NOMO-1 treated with dmso at 0.1 percent for 144 hours (cell line): ENCODE results near the gene SEMA3B.
"Not testable (repeated sequence)": the region's sequence is repeated elsewhere in the genome, so short reads cannot be mapped to it uniquely, and the experiment has no call there.

Experiments
- DNase-seq: peaks from one replicate; lab custom pipeline; 2025; ENCODE audit not compliant: unreplicated experiment; lab: John Stamatoyannopoulos, UW

Gene SEMA3B

GRCh38 chr3:50237754-50238548, 31.0 kb upstream of the SEMA3B start:
- peak; percentile 83 for DNase-seq

DNA sequence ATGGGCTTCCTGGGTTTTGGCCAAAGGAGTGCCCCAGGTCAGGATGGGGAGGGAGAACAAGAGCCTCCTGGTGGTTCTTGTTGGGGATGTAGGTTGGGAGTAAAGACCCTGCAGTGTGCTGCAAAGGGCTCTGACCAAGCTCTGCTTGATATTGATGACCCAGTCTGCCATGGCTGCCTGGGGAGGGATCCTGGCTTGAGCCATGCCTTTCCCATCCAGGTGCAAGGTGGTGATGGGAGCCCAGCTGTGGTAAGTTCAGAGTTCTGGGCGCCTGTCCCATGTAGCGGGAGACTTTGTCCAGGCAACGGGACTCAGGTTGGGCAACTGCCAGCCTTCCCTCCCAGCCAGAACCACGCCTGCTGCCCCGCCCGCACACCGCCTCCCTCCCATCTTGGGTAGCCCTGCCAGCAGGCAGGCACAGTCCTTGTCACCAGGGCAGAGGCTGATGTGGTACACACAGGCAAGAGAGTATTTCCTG, 30.4 kb upstream of the SEMA3B start:
- DNase-seq = no peak

DNA sequence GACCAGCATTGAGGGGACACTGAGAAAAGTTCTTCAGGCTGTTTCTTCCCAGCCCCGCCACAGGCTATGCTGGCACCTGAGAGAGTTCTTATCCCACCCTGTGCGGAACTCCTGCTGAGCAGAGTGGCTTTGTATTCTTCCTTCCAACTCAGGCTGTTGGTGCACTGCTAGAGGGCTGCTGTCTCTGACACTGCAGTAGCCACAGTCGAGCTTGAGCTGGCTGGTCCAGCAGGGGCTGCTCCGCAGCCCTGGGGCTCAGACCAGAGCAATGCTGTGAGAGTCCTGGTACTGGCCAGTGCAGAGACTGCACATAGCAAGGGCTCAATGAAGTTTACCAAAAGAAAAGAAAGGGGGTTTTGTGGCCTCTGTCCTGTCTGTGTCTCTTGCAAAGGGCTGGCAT, 29.3 kb upstream of the SEMA3B start:
- no peak for DNase-seq

DNA sequence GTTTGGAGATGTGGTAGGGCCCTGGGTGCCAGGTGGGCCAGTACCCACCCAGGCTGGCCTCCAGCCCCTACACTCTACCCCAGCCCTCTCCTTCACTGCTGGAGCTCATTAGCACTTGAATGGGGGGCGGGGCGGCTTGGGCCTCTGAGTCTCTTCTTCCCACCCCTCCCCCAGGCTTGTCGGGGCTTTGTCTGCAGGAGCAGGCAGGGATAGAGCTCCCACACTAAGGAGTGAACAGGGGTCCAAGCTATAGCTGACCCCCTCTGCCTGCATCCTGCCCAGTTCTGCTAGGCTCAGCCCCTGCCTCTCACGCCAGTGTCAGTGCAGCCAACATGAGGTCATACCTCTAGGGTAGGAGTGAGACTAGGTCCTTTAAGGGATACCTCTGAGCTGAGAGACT, 27.8 kb upstream of the SEMA3B start:
- no peak for DNase-seq

- DNase-seq = no peak
Measured at GRCh38 chr3:50241713-50242380, 27.1 kb upstream of the SEMA3B start.

GRCh38 chr3:50242381-50242770, 26.6 kb upstream of the SEMA3B start:
- no peak for DNase-seq

- peak; percentile 91 for DNase-seq
Measured at GRCh38 chr3:50242851-50243542, 25.9 kb upstream of the SEMA3B start.

- no peak for DNase-seq
Measured at GRCh38 chr3:50243543-50243895, 25.4 kb upstream of the SEMA3B start.

- DNase-seq = not testable (repeated sequence)
Measured at GRCh38 chr3:50244813-50245212, 24.1 kb upstream of the SEMA3B start.

DNA sequence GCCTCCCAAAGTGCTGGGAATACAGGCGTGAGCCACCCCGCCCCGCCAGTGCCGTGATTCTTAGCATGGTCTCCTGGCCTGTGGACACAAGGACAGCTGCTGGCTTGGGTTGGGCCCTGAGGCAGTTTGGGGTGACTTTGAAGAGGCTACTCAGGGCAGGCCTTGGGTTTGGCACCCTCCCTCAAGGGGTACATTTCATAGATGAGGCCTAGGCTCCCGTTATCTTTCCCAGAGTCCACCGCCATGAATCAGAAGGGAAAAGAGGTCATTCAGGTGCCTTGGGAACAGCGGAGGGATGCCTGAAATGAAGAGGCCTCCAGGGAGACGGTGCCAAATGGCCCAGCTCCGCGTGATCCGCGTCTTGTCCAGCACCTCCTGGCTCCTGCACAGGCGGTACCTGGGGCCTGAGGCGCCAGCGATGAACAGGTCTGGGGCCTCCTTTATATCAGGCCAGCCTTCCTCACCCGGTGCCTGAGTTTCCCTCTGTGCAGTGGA, 23.6 kb upstream of the SEMA3B start:
- DNase-seq = no peak

- DNase-seq = peak; percentile 66
Measured at GRCh38 chr3:50245831-50246516, 23.0 kb upstream of the SEMA3B start.

DNA sequence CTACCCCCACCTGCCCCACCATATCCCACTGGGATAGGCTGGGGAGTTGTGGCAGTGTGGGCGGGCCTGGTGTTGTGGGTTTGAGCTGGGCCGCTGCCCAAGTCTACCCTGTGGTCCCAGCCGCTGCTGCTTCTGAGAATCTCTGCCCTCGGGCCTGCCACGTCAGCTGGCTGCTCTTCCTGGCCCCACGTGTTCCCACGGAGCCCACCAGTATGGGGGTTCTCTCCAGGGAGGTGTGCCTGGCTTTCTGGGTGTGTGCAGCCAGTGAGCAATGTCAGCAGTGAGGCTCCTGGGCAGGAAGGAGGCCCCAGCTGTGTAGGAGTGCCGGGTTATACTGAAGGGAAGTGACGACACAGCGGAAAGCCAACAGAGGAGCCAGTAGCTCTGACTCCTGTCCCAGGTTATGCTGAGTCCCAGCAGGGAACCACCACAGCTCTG, 22.4 kb upstream of the SEMA3B start:
- DNase-seq = no peak

GRCh38 chr3:50248387-50248786, 20.6 kb upstream of the SEMA3B start:
- no peak for DNase-seq

DNA sequence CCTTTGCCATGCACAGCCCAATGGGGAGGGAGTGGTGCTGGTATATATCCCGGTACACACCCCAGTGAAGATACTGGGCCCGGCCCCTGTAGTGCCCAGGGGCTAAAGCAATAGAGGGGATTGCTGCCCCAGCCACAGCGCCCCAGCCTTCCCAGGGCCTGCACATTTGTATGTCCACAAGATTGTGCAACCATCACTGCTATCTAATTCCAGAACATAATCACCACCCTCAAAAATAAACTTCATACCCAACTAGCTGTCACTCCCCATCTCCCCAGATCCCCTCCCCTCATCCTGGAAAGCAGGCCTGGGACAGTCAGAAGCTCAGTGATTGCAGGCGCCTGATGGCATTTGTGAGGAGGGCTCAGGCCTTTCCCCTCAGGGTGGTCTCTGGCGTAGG, 19.5 kb upstream of the SEMA3B start:
- DNase-seq = no peak

DNA sequence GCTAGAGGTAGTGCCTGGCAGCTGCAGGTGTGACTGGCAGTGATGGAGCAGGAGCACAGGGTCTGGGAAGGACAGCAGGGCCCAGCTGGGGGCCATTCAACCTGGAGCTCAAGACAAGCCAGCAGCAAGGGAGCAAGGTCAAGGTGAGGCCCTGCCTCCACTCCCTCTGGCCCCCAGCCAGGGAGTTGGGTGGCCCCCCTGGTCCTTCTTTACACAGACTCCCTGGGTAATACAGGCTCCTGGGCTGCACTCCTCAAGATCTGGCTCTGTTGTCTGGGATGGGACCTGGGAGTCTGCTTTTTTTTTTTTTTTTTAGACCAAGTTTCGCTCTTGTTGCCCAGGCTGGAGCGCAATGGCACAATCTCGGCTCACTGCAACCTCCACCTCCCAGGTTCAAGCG, 18.4 kb upstream of the SEMA3B start:
- DNase-seq = no peak

DNA sequence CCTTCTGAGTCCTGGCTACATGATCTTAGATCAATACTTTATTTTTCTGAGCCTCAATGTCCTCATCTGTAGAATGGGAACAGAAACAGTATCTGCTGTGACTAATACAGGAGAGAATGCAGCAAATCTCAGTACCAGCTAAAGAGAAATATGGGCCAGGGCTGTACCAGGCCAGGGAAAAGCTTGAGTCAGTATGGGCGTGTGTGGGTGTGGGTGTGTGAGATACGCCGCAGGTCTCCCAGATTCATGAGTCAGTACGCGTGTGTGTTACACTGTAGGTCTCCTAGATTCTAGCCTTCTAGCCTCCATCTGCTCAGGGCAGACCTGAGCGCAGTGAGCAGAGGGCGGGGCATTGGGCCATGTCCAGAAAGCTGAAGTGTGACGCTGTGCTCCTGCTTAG, 17.7 kb upstream of the SEMA3B start:
- DNase-seq = no peak

GRCh38 chr3:50254577-50255250, 14.2 kb upstream of the SEMA3B start:
- DNase-seq = no peak

DNA sequence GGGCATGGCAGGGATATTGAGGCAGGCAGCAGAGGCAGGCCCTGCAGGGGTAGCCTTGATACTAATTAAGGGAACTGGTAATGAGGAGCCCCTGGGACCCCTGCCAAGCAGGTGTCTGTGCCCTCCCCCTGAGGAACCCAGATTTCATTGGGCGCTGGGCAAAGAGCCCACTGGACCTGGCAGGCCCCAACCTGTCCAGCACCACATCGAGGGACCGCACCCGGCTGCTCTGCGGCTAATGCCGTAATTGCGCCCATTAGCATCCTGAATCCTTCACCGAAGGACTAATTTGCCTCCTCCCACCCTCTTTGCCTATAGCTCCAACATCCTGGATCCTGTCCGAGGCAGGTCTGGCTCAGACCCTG, 13.7 kb upstream of the SEMA3B start:
- no peak for DNase-seq

DNA sequence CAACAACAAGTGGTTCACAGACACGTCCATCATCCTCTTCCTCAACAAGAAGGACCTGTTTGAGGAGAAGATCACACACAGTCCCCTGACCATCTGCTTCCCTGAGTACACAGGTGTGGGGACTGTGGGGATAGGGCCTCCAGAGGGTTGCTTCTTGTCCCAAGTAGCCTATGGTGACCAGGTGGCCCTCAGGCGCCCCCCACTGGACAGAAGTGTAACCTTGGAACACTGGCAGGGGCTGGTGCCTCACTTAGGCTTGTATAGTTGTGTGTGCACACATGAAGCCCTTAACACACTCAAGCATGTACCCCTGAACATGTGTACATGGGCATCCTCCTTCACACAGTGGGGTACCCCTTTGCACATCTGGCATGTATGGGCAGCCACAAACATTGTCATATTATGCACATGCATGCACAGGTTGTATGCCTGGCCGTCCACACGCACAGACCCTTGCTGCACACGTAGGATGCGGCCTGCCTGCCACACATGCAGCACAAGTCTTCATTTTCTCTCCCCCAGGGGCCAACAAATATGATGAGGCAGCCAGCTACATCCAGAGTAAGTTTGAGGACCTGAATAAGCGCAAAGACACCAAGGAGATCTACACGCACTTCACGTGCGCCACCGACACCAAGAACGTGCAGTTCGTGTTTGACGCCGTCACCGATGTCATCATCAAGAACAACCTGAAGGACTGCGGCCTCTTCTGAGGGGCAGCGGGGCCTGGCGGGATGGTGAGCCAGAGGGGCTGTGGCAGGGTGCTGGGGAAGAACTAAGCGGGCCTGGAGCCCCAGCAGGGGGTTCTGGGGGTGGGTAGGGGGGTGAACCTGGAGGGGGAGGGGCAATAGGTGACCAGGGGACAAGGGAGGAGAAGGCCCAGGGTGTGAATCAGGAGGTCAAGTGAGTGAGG, 11.7 kb upstream of the SEMA3B start:
- no peak for DNase-seq
